Measurements from ENCODE around the gene PHRF1. TPM values are rescaled to one million over a fixed set of nuclear protein-coding genes. Genes with fewer than 3 reads are reported as not detected.

PHRF1 gene
- total and polyA plus RNA-seq, 9 of the 15 experiments (the other 6 are each of a cell fraction or from before 2014, with no cell fraction given), result 0.07 to 37.2 (median 7.7) TPM

GRCh38 chr11:535519-536454 is 40.5 kb upstream of the PHRF1 start, which contains the start of gene HRAS (continued):
- TF ChIP-seq MTA3 (IDR thresholded peaks at IDR 0.05; ENCODE audit: borderline replicate concordance) (peak; percentile 53; the same call in 1 of the 2 replicates), YY1 (IDR thresholded peaks at IDR 0.05; ENCODE audit: borderline replicate concordance in 1 of 3, control insufficient read depth in 1 of 3, extremely low read depth in 1 of 3, insufficient read depth in 3 of 3, insufficient read length in 1 of 3, insufficient replicate concordance in 2 of 3, low read depth in 1 of 3, low read length in 2 of 3) (peak in 2 of 3 experiments; percentile 30 to 50), CREB1 (IDR thresholded peaks at IDR 0.05) (peak; percentile 28; the same call in 1 of the 2 replicates), CREB1 (CRISPR knock-in tag; IDR thresholded peaks at IDR 0.05) (no peak), HMG20A (CRISPR knock-in tag; conservative IDR thresholded peaks at IDR 0.05) (no peak), MTF1 (CRISPR knock-in tag; IDR thresholded peaks at IDR 0.05; ENCODE audit: borderline replicate concordance) (no peak), MEIS2 (IDR thresholded peaks at IDR 0.05; ENCODE audit: partially characterized antibody) (peak; percentile 55), POLR2AphosphoS2 (IDR thresholded peaks at IDR 0.05; ENCODE audit: low read length) (no peak), SUPT5H (IDR thresholded peaks at IDR 0.05) (peak; percentile 66), BCOR (IDR thresholded peaks at IDR 0.05) (no peak)
- TF ChIP-seq, protein P1, sequence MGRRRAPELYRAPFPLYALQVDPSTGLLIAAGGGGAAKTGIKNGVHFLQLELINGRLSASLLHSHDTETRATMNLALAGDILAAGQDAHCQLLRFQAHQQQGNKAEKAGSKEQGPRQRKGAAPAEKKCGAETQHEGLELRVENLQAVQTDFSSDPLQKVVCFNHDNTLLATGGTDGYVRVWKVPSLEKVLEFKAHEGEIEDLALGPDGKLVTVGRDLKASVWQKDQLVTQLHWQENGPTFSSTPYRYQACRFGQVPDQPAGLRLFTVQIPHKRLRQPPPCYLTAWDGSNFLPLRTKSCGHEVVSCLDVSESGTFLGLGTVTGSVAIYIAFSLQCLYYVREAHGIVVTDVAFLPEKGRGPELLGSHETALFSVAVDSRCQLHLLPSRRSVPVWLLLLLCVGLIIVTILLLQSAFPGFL (CRISPR knock-in tag; IDR thresholded peaks at IDR 0.05), result no peak

Data from K562 (cell line).